ENCODE measurements around the gene DIRAS3.

DNA sequence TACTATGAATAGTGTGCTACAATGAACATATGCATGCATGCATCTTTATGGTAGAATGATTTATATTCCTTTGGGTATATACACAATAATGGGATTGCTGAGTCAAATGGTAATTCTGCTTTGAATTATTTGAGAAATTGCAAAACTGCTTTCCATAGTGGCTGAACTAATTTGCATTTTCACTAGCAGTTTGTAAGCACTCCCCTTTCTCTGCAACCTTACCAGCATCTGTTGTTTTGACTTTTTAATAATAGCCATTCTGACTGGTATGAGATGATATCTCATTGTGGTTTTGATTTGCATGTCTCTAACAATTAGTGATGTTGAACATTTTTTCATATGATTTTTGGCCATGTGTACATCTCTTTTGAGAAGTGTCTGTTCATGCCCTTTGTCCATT is 24.0 kb upstream of the DIRAS3 start:
- TF ChIP-seq, protein P1, sequence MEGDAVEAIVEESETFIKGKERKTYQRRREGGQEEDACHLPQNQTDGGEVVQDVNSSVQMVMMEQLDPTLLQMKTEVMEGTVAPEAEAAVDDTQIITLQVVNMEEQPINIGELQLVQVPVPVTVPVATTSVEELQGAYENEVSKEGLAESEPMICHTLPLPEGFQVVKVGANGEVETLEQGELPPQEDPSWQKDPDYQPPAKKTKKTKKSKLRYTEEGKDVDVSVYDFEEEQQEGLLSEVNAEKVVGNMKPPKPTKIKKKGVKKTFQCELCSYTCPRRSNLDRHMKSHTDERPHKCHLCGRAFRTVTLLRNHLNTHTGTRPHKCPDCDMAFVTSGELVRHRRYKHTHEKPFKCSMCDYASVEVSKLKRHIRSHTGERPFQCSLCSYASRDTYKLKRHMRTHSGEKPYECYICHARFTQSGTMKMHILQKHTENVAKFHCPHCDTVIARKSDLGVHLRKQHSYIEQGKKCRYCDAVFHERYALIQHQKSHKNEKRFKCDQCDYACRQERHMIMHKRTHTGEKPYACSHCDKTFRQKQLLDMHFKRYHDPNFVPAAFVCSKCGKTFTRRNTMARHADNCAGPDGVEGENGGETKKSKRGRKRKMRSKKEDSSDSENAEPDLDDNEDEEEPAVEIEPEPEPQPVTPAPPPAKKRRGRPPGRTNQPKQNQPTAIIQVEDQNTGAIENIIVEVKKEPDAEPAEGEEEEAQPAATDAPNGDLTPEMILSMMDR (IDR thresholded peaks at IDR 0.05), result no peak
- TF ChIP-seq EP300 (IDR thresholded peaks at IDR 0.05) (no peak), POLR2AphosphoS5 (IDR thresholded peaks at IDR 0.05) (no peak)
